CD14-positive monocyte (primary cell): ENCODE measurements around the gene SLC8A2. TPM values are rescaled to one million over a fixed set of nuclear protein-coding genes. Genes with fewer than 3 reads are reported as not detected.

Source experiments
- DNase-seq, 3 donors: peaks; one replicate each; pipeline ENCODE4 v3.0.0-alpha.2; 2011 to 2022
- H2AFZ ChIP-seq: 2 replicates; pipeline ENCODE4 v1.6.0; 2012; ENCODE audit warnings: mild to moderate bottlenecking, low read depth, low read length, inconsistent platforms; ENCODE audit not compliant: insufficient read depth, poor library complexity, severe bottlenecking
- H3K27ac ChIP-seq, 2 donors: 1 replicate in 1 of 2; 2 replicates in 1 of 2; pipeline ENCODE4 v1.5.1; 2012 to 2013; ENCODE audit warnings: low read length in 2 of 2, control low read depth in 1 of 2, inconsistent platforms in 1 of 2, low read depth in 1 of 2, mild to moderate bottlenecking in 1 of 2
- H3K27me3 ChIP-seq, 2 donors: one replicate each; pipeline versions ENCODE4 v1.6.0 to v1.6.1; 2011 to 2013; ENCODE audit warnings: low read length in 2 of 2; ENCODE audit not compliant: control insufficient read depth in 2 of 2, insufficient read depth in 2 of 2
- H3K36me3 ChIP-seq, 2 donors: replicated peaks in 1 of 2; 1 replicate in 1 of 2; 2 replicates in 1 of 2; pipeline versions ENCODE4 v1.5.1 to v1.6.1; 2012 to 2013; ENCODE audit warnings: low read length in 2 of 2, control low read depth in 1 of 2, inconsistent platforms in 1 of 2, mild to moderate bottlenecking in 1 of 2; ENCODE audit not compliant: insufficient read depth in 2 of 2, control insufficient read depth in 1 of 2
- H3K4me1 ChIP-seq, 2 donors: 1 replicate in 1 of 2; 2 replicates in 1 of 2; pipeline versions ENCODE4 v1.5.1 to v1.6.1; 2012 to 2013; ENCODE audit warnings: low read length in 2 of 2, control low read depth in 1 of 2, inconsistent platforms in 1 of 2, mild to moderate bottlenecking in 1 of 2, moderate library complexity in 1 of 2; ENCODE audit not compliant: insufficient read depth in 2 of 2, control insufficient read depth in 1 of 2
- H3K4me2 ChIP-seq: replicated peaks from 2 replicates; pipeline ENCODE3; 2012; ENCODE audit warnings: low read length, moderate library complexity, mild to moderate bottlenecking; ENCODE audit not compliant: poor library complexity, severe bottlenecking; ENCODE audit errors: extremely low read depth
- H3K4me3 ChIP-seq, 3 experiments: fragments of 200-600 bp in 1 of 3; sonication (generic) in 1 of 3; replicated peaks in 1 of 3; 1 replicate in 2 of 3; 2 replicates in 1 of 3; pipeline ENCODE4 v1.5.1; 2011 to 2013; ENCODE audit warnings: low read length in 3 of 3, mild to moderate bottlenecking in 3 of 3, control low read depth in 2 of 3, low read depth in 2 of 3, inconsistent platforms in 1 of 3, moderate library complexity in 1 of 3
- H3K79me2 ChIP-seq: 2 replicates; pipeline ENCODE4 v1.6.0; 2012; ENCODE audit warnings: mild to moderate bottlenecking, control low read depth, inconsistent platforms, low read length, moderate library complexity; ENCODE audit not compliant: insufficient read depth
- H3K9ac ChIP-seq: 2 replicates; pipeline ENCODE4 v1.6.0; 2017; ENCODE audit warnings: low read length, mild to moderate bottlenecking; ENCODE audit not compliant: insufficient read depth, poor library complexity, severe bottlenecking
- H3K9me3 ChIP-seq, 2 donors: replicated peaks in 1 of 2; 1 replicate in 1 of 2; 2 replicates in 1 of 2; pipeline versions ENCODE4 v1.5.1 to v1.6.1; 2012 to 2013; ENCODE audit warnings: low read length in 2 of 2, control low read depth in 1 of 2; ENCODE audit not compliant: control insufficient read depth in 1 of 2, insufficient read depth in 1 of 2
- H4K20me1 ChIP-seq: 2 replicates; pipeline ENCODE4 v1.6.0; 2012; ENCODE audit warnings: mild to moderate bottlenecking, low read length, control low read depth, moderate library complexity; ENCODE audit not compliant: insufficient read depth
- H3K27ac Mint-ChIP-seq, 7 donors: one replicate each; pipeline ENCODE4 v1.8.0; 2020; ENCODE audit warnings: mild to moderate bottlenecking in 7 of 7, mixed read lengths in 7 of 7, moderate library complexity in 6 of 7, inconsistent platforms in 2 of 7
- H3K27me3 Mint-ChIP-seq, 3 donors: one replicate each; pipeline ENCODE4 v1.8.0; 2021 to 2022; ENCODE audit warnings: low read depth in 3 of 3, mild to moderate bottlenecking in 3 of 3, mixed read lengths in 3 of 3, moderate library complexity in 3 of 3, inconsistent platforms in 1 of 3
- H3K36me3 Mint-ChIP-seq, 2 donors: one replicate each; pipeline ENCODE4 v1.8.0; 2020; ENCODE audit warnings: mixed read lengths in 2 of 2, inconsistent platforms in 1 of 2, mild to moderate bottlenecking in 1 of 2
- H3K4me1 Mint-ChIP-seq: one replicate; pipeline ENCODE4 v1.8.0; 2020; ENCODE audit warnings: mild to moderate bottlenecking, mixed read lengths
- H3K4me3 Mint-ChIP-seq, 2 donors: one replicate each; pipeline ENCODE4 v1.8.0; 2020; ENCODE audit warnings: mild to moderate bottlenecking in 2 of 2, mixed read lengths in 2 of 2, moderate library complexity in 1 of 2
- H3K9me3 Mint-ChIP-seq, 7 donors: one replicate each; pipeline ENCODE4 v1.8.0; 2020 to 2022; ENCODE audit warnings: mixed read lengths in 7 of 7, mild to moderate bottlenecking in 6 of 7, moderate library complexity in 6 of 7, inconsistent platforms in 2 of 7
- WGBS: methylation state at CpG from one replicate; pipeline ENCODE4 v1.1.5; 2013; ENCODE audit warnings: missing lambda C conversion rate; ENCODE audit not compliant: insufficient coverage; 5-methylcytosine and 5-hydroxymethylcytosine counted together
- intact Hi-C, 2 donors: fragments of 100-400 bp; cut with micrococcal nuclease; formaldehyde crosslinking; loops; one replicate each; pipeline versions ENCODE4 v1.15.0 to v1.15.1; 2023
- polyA plus RNA-seq, 3 donors: library from polyadenylated mRNA; depleted of rRNA in 1 of 3; unstranded in 2 of 3; stranded (reverse) in 1 of 3; fragments of 300-500 nt in 2 of 3; fragments of >200 nt in 1 of 3; fragmentation: Illumina TruSeq in 2 of 3; gene quantifications; 1 replicate in 2 of 3; 2 replicates in 1 of 3; pipeline ENCODE4 v1.2.3, GENCODE V29; 2012 to 2021
- TF ChIP-seq, protein P1 (sequence below): fragments of 200-600 bp; IDR thresholded peaks from one replicate; pipeline ENCODE4 v1.8.0; 2022; ENCODE audit warnings: antibody characterized with exemption, mild to moderate bottlenecking

The SLC8A2 gene
- polyA plus RNA-seq, 3 donors, result not detected

DNA sequence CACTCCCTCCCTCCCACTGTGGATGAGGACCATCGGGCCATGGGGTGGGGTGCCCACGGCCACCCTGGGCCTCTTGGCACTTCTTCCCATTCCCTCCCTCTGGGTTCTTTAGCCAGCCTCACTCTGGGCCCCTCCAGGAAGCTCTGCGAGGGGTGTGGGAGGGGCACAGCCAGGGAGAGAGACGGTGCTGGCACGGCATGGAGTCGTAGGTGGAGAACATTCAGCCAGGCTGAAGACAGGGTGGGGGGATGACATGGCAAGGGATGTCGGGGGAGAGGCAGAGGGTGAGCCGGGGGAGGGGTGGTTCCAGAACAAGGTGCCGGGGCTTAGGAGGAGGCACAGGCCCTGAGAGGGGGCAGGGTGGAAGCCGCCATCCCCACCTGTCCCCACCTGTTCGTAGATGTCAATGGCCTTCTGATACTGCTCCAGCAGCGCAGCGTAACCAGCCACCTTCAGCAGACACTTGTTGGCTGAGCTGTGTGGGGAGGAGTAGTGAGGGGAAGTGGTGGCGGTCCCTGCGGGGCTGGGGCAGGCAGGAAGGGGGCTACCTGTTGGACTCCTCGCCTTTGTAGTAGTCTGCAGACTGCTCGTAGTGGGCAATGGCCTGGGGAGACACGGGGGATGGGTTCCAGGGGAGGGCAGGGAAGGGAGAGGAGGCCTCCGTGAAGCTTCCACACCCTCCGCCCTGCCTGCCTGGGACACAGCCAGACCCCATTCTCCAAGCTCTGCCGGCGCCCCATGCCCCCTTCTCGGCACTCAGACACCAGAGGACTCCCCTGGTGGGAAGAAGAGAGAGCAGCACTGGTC is 21.1 kb upstream of the SLC8A2 start:
- Mint-ChIP-seq H3K27ac (peak overlapping the region in 2 of 7 donors; percentile 21 to 47), H3K9me3 (no peaks in the 10 kb centered on the region), H3K4me3 (no peak overlapping the region), H3K36me3 (peaks cover 71 to 94% of the 10 kb centered on the region in 2 donors), H3K4me1 (no peaks in the 10 kb centered on the region), H3K27me3 (peaks cover 0 to 2% (median 2%) of the 10 kb centered on the region in 3 donors)
- Histone ChIP-seq H3K79me2 (no peaks in the 10 kb centered on the region), H3K4me1 (no peaks in the 10 kb centered on the region), H3K27me3 (no peaks in the 10 kb centered on the region), H2AFZ (no peak overlapping the region), H3K36me3 (peaks cover 86 to 99% of the 10 kb centered on the region in 2 donors), H3K9me3 (no peaks in the 10 kb centered on the region), H4K20me1 (peaks cover 58% of the 10 kb centered on the region), H3K4me2 (no peak overlapping the region), H3K4me3 (no peak overlapping the region), H3K9ac (no peak overlapping the region), H3K27ac (no peak overlapping the region)
- TF ChIP-seq, protein P1, sequence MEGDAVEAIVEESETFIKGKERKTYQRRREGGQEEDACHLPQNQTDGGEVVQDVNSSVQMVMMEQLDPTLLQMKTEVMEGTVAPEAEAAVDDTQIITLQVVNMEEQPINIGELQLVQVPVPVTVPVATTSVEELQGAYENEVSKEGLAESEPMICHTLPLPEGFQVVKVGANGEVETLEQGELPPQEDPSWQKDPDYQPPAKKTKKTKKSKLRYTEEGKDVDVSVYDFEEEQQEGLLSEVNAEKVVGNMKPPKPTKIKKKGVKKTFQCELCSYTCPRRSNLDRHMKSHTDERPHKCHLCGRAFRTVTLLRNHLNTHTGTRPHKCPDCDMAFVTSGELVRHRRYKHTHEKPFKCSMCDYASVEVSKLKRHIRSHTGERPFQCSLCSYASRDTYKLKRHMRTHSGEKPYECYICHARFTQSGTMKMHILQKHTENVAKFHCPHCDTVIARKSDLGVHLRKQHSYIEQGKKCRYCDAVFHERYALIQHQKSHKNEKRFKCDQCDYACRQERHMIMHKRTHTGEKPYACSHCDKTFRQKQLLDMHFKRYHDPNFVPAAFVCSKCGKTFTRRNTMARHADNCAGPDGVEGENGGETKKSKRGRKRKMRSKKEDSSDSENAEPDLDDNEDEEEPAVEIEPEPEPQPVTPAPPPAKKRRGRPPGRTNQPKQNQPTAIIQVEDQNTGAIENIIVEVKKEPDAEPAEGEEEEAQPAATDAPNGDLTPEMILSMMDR, result no peak
- intact Hi-C loops, result no loop called here
- WGBS, result 36% methylated on average over 12 of the region's 23 CpGs
- DNase-seq, result no peak

DNA sequence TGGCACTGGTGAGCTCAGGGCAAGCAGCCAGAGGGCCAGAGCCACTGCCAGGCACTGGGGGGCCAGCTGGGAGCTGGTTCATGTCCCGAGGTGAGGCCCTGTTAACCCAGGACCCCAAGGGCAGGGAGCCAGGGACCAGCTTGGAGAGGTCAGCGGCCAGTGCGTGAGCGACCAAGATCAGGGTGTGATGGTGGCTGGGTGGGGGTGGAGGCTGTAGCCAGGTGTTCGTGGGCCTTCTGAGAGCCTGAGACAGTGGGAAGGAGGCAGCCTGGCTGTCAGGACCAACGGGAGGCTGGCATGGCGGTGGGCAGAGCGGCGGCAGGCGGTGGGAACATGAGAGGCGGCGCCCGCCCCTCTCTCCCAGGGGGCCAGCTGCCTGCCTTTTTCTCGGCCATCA is 20.4 kb upstream of the SLC8A2 start:
- no peak for DNase-seq
- H3K4me3 ChIP-seq, result no peak overlapping the region
- no peak overlapping the region for H3K9ac ChIP-seq
- Mint-ChIP-seq H3K27ac (peak overlapping the region in 1 of 7 donors; percentile 25), H3K4me3 (no peak overlapping the region), H3K36me3 (peaks cover 68 to 88% of the 10 kb centered on the region in 2 donors), H3K9me3 (no peaks in the 10 kb centered on the region), H3K4me1 (peaks cover 3% of the 10 kb centered on the region), H3K27me3 (peaks cover 0 to 2% (median 0%) of the 10 kb centered on the region in 3 donors)
- H3K79me2 ChIP-seq, result no peaks in the 10 kb centered on the region
- H3K27ac ChIP-seq, result no peak overlapping the region
- 90% methylated on average over 10 of the region's 14 CpGs for WGBS
- intact Hi-C loops, result no loop called here
- no peaks in the 10 kb centered on the region for H3K4me1 ChIP-seq
- H3K4me2 ChIP-seq, result no peak overlapping the region
- H3K36me3 ChIP-seq, result peaks cover 80 to 93% of the 10 kb centered on the region in 2 donors
- no peaks in the 10 kb centered on the region for H3K27me3 ChIP-seq
- no peaks in the 10 kb centered on the region for H3K9me3 ChIP-seq
- TF ChIP-seq, protein P1, result no peak
- peaks cover 52% of the 10 kb centered on the region for H4K20me1 ChIP-seq
- no peak overlapping the region for H2AFZ ChIP-seq
